ENCODE data around the gene ZNF609. TPM values are rescaled to one million over a fixed set of nuclear protein-coding genes. Genes with fewer than 3 reads are reported as not detected.

ZNF609 gene
- total RNA-seq, 3 donors from 2014 or later (not counting 1 experiment from before 2014, with no cell fraction given) = 40.3 to 59.7 (median 55.3) TPM

- no peaks in the 10 kb centered on the region for H3K36me3 Mint-ChIP-seq
- H3K27ac ChIP-seq (ENCODE audit: low read length) = no peak overlapping the region
- intact Hi-C loops (cut with micrococcal nuclease) = loop anchor here (1.0 kb wide), 1 partner anchor 42 kb away; no protein-coding TSS in a partner anchor
- H3K27me3 Mint-ChIP-seq (ENCODE audit: low read depth in 2 of 2) = no peaks in the 10 kb centered on the region
- peak; percentile 65 for TF ChIP-seq CTCF (IDR thresholded peaks at IDR 0.05)
- peak overlapping the region; percentile 10 to 43 for H3K27ac Mint-ChIP-seq
- peaks cover 3% of the 10 kb centered on the region in 2 donors for H3K4me1 Mint-ChIP-seq
- H3K36me3 ChIP-seq (ENCODE audit: control insufficient read depth, insufficient read depth, low read length) = peaks cover 66% of the 10 kb centered on the region
- no peak overlapping the region for H3K4me3 ChIP-seq (ENCODE audit: low read length)
- no peaks in the 10 kb centered on the region for H3K9me3 Mint-ChIP-seq
- H3K4me1 ChIP-seq (ENCODE audit: control insufficient read depth, insufficient read depth, low read length) = peaks cover 2% of the 10 kb centered on the region
- no peaks in the 10 kb centered on the region for H3K27me3 ChIP-seq (ENCODE audit: control insufficient read depth, insufficient read depth, low read length)
- H3K4me3 Mint-ChIP-seq = no peak overlapping the region
- DNase-seq = peak in 1 of 2 donors; percentile 74
- no peaks in the 10 kb centered on the region for H3K9me3 ChIP-seq (ENCODE audit: control insufficient read depth, insufficient read depth, low read length)
- ATAC-seq = peak in 2 of 3 donors; percentile 37 to 44
- WGBS (ENCODE audit: insufficient coverage) = 72% methylated on average over 10 of the region's 10 CpGs
Observed at GRCh38 chr15:64686130-64686735, 225.9 kb downstream of the ZNF609 start.

- intact Hi-C loops (cut with micrococcal nuclease) = no loop called here
- Mint-ChIP-seq H3K4me3 (no peak overlapping the region), H3K27ac (peak overlapping the region in 1 of 2 donors; percentile 65), H3K4me1 (peaks cover 5% of the 10 kb centered on the region in 2 donors), H3K27me3 (ENCODE audit: low read depth in 2 of 2) (no peaks in the 10 kb centered on the region), H3K36me3 (no peaks in the 10 kb centered on the region), H3K9me3 (no peaks in the 10 kb centered on the region)
- WGBS (ENCODE audit: insufficient coverage) = 100% methylated on average over 2 of the region's 2 CpGs
- TF ChIP-seq CTCF (IDR thresholded peaks at IDR 0.05) = no peak
- Histone ChIP-seq H3K4me1 (ENCODE audit: control insufficient read depth, insufficient read depth, low read length) (peaks cover 8% of the 10 kb centered on the region), H3K4me3 (ENCODE audit: low read length) (no peak overlapping the region), H3K27me3 (ENCODE audit: control insufficient read depth, insufficient read depth, low read length) (no peaks in the 10 kb centered on the region), H3K27ac (ENCODE audit: low read length) (no peak overlapping the region), H3K36me3 (ENCODE audit: control insufficient read depth, insufficient read depth, low read length) (peaks cover 57% of the 10 kb centered on the region), H3K9me3 (ENCODE audit: control insufficient read depth, insufficient read depth, low read length) (no peaks in the 10 kb centered on the region)
- DNase-seq (no peak), ATAC-seq (no peak)
Observed at GRCh38 chr15:64687172-64687571, 226.8 kb downstream of the ZNF609 start.

GRCh38 chr15:64687688-64688087 is 227.3 kb downstream of the ZNF609 start:
- DNase-seq (no peak), ATAC-seq (no peak)
- intact Hi-C loops (cut with micrococcal nuclease) = no loop called here
- no peaks in the 10 kb centered on the region for H3K27me3 ChIP-seq (ENCODE audit: control insufficient read depth, insufficient read depth, low read length)
- WGBS (ENCODE audit: insufficient coverage) = 100% methylated on average over 3 of the region's 3 CpGs
- Mint-ChIP-seq H3K9me3 (no peaks in the 10 kb centered on the region), H3K27me3 (ENCODE audit: low read depth in 2 of 2) (no peaks in the 10 kb centered on the region), H3K4me1 (peaks cover 5% of the 10 kb centered on the region in 2 donors), H3K4me3 (no peak overlapping the region), H3K27ac (peak overlapping the region in 1 of 2 donors; percentile 65), H3K36me3 (no peaks in the 10 kb centered on the region)
- no peak overlapping the region for H3K4me3 ChIP-seq (ENCODE audit: low read length)
- no peak overlapping the region for H3K27ac ChIP-seq (ENCODE audit: low read length)
- no peak for TF ChIP-seq CTCF (IDR thresholded peaks at IDR 0.05)
- peaks cover 52% of the 10 kb centered on the region for H3K36me3 ChIP-seq (ENCODE audit: control insufficient read depth, insufficient read depth, low read length)
- peaks cover 11% of the 10 kb centered on the region for H3K4me1 ChIP-seq (ENCODE audit: control insufficient read depth, insufficient read depth, low read length)
- no peaks in the 10 kb centered on the region for H3K9me3 ChIP-seq (ENCODE audit: control insufficient read depth, insufficient read depth, low read length)

GRCh38 chr15:64688770-64689169 is 228.4 kb downstream of the ZNF609 start:
- Histone ChIP-seq H3K36me3 (ENCODE audit: control insufficient read depth, insufficient read depth, low read length) (peaks cover 52% of the 10 kb centered on the region), H3K9me3 (ENCODE audit: control insufficient read depth, insufficient read depth, low read length) (no peaks in the 10 kb centered on the region), H3K27me3 (ENCODE audit: control insufficient read depth, insufficient read depth, low read length) (no peaks in the 10 kb centered on the region), H3K4me3 (ENCODE audit: low read length) (no peak overlapping the region), H3K4me1 (ENCODE audit: control insufficient read depth, insufficient read depth, low read length) (peaks cover 13% of the 10 kb centered on the region), H3K27ac (ENCODE audit: low read length) (no peak overlapping the region)
- Mint-ChIP-seq H3K27me3 (ENCODE audit: low read depth in 2 of 2) (no peaks in the 10 kb centered on the region), H3K27ac (peak overlapping the region in 1 of 2 donors; percentile 12), H3K36me3 (no peaks in the 10 kb centered on the region), H3K4me3 (no peak overlapping the region), H3K9me3 (no peaks in the 10 kb centered on the region), H3K4me1 (peaks cover 5% of the 10 kb centered on the region in 2 donors)
- intact Hi-C loops (cut with micrococcal nuclease) = no loop called here
- DNase-seq = no peak
- whole genome bisulfite sequencing (ENCODE audit: insufficient coverage) = 99% methylated on average over 3 of the region's 3 CpGs
- no peak for TF ChIP-seq CTCF (IDR thresholded peaks at IDR 0.05)
- ATAC-seq = no peak
